Panc1 (cell line): Measurements from ENCODE around the gene KCNAB1. TPM values are rescaled to one million over a fixed set of nuclear protein-coding genes. Genes with fewer than 3 reads are reported as not detected.

ENCODE experiments used
- ATAC-seq: fragments of 200-7000 bp; cut with Tn5 transposase; 2 replicates; pipeline ENCODE4 v1.9.1; 2020; ENCODE audit warnings: mild to moderate bottlenecking, moderate library complexity
- BruUV-seq: library from RNA; stranded (reverse); fragments of 400-500 nt; replicated peaks from 2 replicates; lab custom pipeline; 2021; lab: Mats Ljungman, UMichigan
- CTCF ChIA-PET: fragments of 300-600 bp; sonication (Branson Sonifier 250); formaldehyde crosslinking; loops from one replicate; lab custom pipeline; 2022; ENCODE audit warnings: antibody characterized with exemption; lab: Charles Lee
- POLR2A ChIA-PET: fragments of 300-600 bp; sonication (Branson Sonifier 250); formaldehyde crosslinking; loops from one replicate; lab custom pipeline; 2022; ENCODE audit warnings: antibody characterized with exemption; lab: Charles Lee
- DNase-seq: peaks from one replicate; pipeline ENCODE4 v3.0.0-alpha.2; 2010; ENCODE audit warnings: low read depth, low spot score
- H3K27ac ChIP-seq: 2 replicates; pipeline ENCODE4 v1.5.1; 2011; ENCODE audit warnings: mild to moderate bottlenecking, low read length, inconsistent platforms
- H3K27me3 ChIP-seq: fragments of 200-500 bp; sonication (Bioruptor generic); 2 replicates; pipeline ENCODE4 v1.6.0; 2014; ENCODE audit warnings: low read length, inconsistent platforms; ENCODE audit not compliant: control insufficient read depth, insufficient read depth
- H3K36me3 ChIP-seq: fragments of 200-500 bp; sonication (Bioruptor generic); 2 replicates; pipeline ENCODE4 v1.5.1; 2014; ENCODE audit warnings: inconsistent platforms, mild to moderate bottlenecking, low read length, moderate library complexity; ENCODE audit not compliant: control insufficient read depth, insufficient read depth
- H3K4me1 ChIP-seq: 2 replicates; pipeline ENCODE4 v1.5.1; 2011; ENCODE audit warnings: inconsistent platforms, mild to moderate bottlenecking, low read length, moderate library complexity; ENCODE audit not compliant: control insufficient read depth, insufficient read depth
- H3K4me3 ChIP-seq, 2 experiments: 2 replicates each; pipeline ENCODE4 v1.5.1; 2011 to 2012; ENCODE audit warnings: low read depth in 2 of 2, low read length in 2 of 2, mild to moderate bottlenecking in 2 of 2, inconsistent platforms in 1 of 2, moderate library complexity in 1 of 2
- H3K9me3 ChIP-seq: fragments of 200-500 bp; sonication (Bioruptor generic); 2 replicates; pipeline ENCODE4 v1.5.1; 2014; ENCODE audit warnings: low read depth, mild to moderate bottlenecking, inconsistent platforms, low read length, moderate library complexity; ENCODE audit not compliant: control insufficient read depth, insufficient read depth
- CTCF ChIP-seq: fragments of 450-650 bp; IDR thresholded peaks from 2 replicates; pipeline ENCODE4 v1.5.1; 2017; ENCODE audit warnings: mild to moderate bottlenecking
- POLR2AphosphoS5 ChIP-seq: IDR thresholded peaks from 2 replicates; pipeline ENCODE4 v1.6.1; 2012; ENCODE audit warnings: mild to moderate bottlenecking, low read depth, low read length, moderate library complexity
- REST ChIP-seq, 2 experiments: IDR thresholded peaks; 2 replicates each; pipeline ENCODE4 v1.6.1; 2011 to 2012; ENCODE audit warnings: low read depth in 2 of 2, control low read depth in 1 of 2, low read length in 1 of 2, mild to moderate bottlenecking in 1 of 2, moderate library complexity in 1 of 2; ENCODE audit not compliant: insufficient read depth in 1 of 2
- SIN3A ChIP-seq: IDR thresholded peaks from 2 replicates; pipeline ENCODE4 v1.6.1; 2012; ENCODE audit warnings: low read depth, mild to moderate bottlenecking, low read length, moderate library complexity, borderline replicate concordance; ENCODE audit not compliant: insufficient read depth
- TCF7L2 ChIP-seq: IDR thresholded peaks from 2 replicates; pipeline ENCODE4 v1.6.1; 2011; ENCODE audit warnings: mild to moderate bottlenecking, low read depth, low read length, inconsistent platforms
- in situ Hi-C: cut with HindIII; loops from 2 replicates; pipeline ENCODE4 v1.10.0; 2016; ENCODE audit warnings: low sequenced_read_pairs, low pct_unique_long_range_greater_than_20kb
- intact Hi-C: fragments of 100-400 bp; cut with micrococcal nuclease; formaldehyde crosslinking; loops from one replicate; pipeline ENCODE4 v1.10.0; 2022; ENCODE audit not compliant: unreplicated experiment
- total RNA-seq: library from RNA; stranded (reverse); gene quantifications from one replicate; pipeline ENCODE4 v1.2.1, GENCODE V29; 2021; ENCODE audit not compliant: unreplicated experiment

KCNAB1 gene
- total RNA-seq, 1 experiment from 2014 or later = not detected

- Histone ChIP-seq H3K4me1 (no peaks in the 10 kb centered on the region), H3K9me3 (no peaks in the 10 kb centered on the region), H3K36me3 (no peaks in the 10 kb centered on the region), H3K27ac (no peak overlapping the region), H3K4me3 (no peak overlapping the region), H3K27me3 (no peaks in the 10 kb centered on the region)
- ChIA-PET POLR2A (interaction anchor here (0.6 kb wide), 1 partner anchor 79 kb away, joined by 3 read pairs; no protein-coding TSS in a partner anchor), CTCF (no interaction called here)
- DNase-seq (no peak), ATAC-seq (no peak)
- intact Hi-C loops = no loop called here
- in situ Hi-C loops = no loop called here
- no TSS peak for BruUV-seq
- no peak for TF ChIP-seq CTCF
- no peak for TF ChIP-seq TCF7L2
- TF ChIP-seq REST (IDR thresholded peaks at IDR 0.05; ENCODE audit: insufficient read depth in 1 of 2, low read depth in 2 of 2, low read length in 1 of 2) = no peak
- no peak for TF ChIP-seq SIN3A
- no peak for TF ChIP-seq POLR2AphosphoS5
These were observed 116.3 kb downstream of the KCNAB1 start for GRCh38 chr3:156236556-156237260.

- H3K27me3 ChIP-seq = peaks cover 3% of the 10 kb centered on the region; the same call in 1 of the 2 replicates
- intact Hi-C loops (no loop called here), in situ Hi-C loops (no loop called here)
- H3K4me3 ChIP-seq = no peak overlapping the region
- no TSS peak for BruUV-seq
- no peaks in the 10 kb centered on the region for H3K4me1 ChIP-seq
- CTCF ChIA-PET = no interaction called here
- H3K36me3 ChIP-seq = no peaks in the 10 kb centered on the region
- no peak for TF ChIP-seq POLR2AphosphoS5
- TF ChIP-seq REST (IDR thresholded peaks at IDR 0.05; ENCODE audit: insufficient read depth in 1 of 2, low read depth in 2 of 2, low read length in 1 of 2) = no peak
- TF ChIP-seq CTCF = no peak
- no peak for TF ChIP-seq TCF7L2
- no peak for TF ChIP-seq SIN3A
- no peak for ATAC-seq
- DNase-seq = no peak
- POLR2A ChIA-PET = no interaction called here
- no peak overlapping the region for H3K27ac ChIP-seq
- H3K9me3 ChIP-seq = no peaks in the 10 kb centered on the region
These were observed 120.3 kb downstream of the KCNAB1 start for GRCh38 chr3:156240642-156241041.
